HUES6 (cell line): ENCODE measurements around the gene TPSD1.
"Not testable (repeated sequence)": the region's sequence is repeated elsewhere in the genome, so short reads cannot be mapped to it uniquely, and the experiment has no call there.

ENCODE experiments used
- H3K27ac ChIP-seq: 2 replicates; pipeline ENCODE4 v1.7.0; 2013; ENCODE audit warnings: low read depth, mild to moderate bottlenecking, low read length, inconsistent platforms
- H3K27me3 ChIP-seq: 2 replicates; pipeline ENCODE4 v1.6.1; 2013; ENCODE audit warnings: low read length; ENCODE audit not compliant: control insufficient read depth, insufficient read depth
- H3K36me3 ChIP-seq: 2 replicates; pipeline ENCODE4 v1.6.1; 2013; ENCODE audit warnings: low read length; ENCODE audit not compliant: control insufficient read depth, insufficient read depth
- H3K4me1 ChIP-seq: 2 replicates; pipeline ENCODE4 v1.6.1; 2013; ENCODE audit warnings: low read length; ENCODE audit not compliant: control insufficient read depth, insufficient read depth
- H3K4me3 ChIP-seq: 2 replicates; pipeline ENCODE4 v1.5.1; 2013; ENCODE audit warnings: low read depth, low read length
- H3K9ac ChIP-seq: one replicate; pipeline ENCODE4 v1.6.1; 2013; ENCODE audit warnings: mild to moderate bottlenecking, low read length
- H3K9me3 ChIP-seq: 2 replicates; pipeline ENCODE4 v1.6.1; 2013; ENCODE audit warnings: low read depth, low read length; ENCODE audit not compliant: control insufficient read depth, insufficient read depth

TPSD1 gene

DNA sequence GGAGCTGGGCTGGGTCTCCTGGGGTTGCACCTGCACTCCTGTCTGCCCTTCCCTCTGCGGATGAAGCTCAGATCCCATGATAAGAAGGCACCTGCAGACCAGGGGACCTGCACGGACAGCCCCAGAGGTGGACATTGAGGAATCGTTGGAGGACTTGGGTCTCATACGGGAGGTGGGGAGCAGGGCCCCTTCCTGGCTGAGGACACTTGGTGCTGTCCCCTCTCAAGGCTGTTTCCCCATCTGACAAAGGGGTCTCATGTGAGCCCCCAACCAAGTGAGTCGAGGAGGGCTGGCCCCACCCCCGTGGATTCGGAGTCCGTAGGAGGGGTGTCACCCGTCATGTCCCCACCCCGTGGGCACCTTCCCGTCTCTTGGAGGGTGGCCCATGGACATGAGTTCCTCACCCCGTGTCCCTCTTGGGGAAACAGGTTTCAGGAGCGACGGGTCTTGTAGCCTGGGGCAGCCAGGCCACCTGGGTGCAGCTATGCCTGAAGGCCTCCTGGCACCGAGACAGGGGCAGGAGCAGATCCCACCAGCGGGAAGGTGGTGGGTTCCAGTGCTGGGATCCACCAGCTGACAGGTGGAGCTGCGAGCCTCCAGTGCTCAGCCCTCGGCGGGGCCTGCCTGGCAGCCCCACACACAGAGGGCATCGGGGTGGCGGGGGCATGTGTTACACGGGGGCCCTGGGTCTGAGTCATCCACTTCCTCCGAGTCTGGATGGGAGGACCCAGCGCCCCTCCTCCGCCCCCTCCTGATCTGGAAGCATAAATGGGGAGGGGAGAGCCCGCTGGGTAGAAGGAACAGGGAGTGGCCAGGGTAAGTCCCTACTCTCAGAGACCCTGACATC is at the start of gene TPSD1:
Gene TPSD1, plus strand, starts transcription at position 794 of the 847 bp plus-strand sequence. CDS start 212 bp downstream, outside the sequence.
- not testable (repeated sequence) for H3K4me1 ChIP-seq, H3K9ac ChIP-seq, H3K9me3 ChIP-seq, H3K27ac ChIP-seq, H3K4me3 ChIP-seq, H3K36me3 ChIP-seq
- peaks cover 46% of the 10 kb centered on the region for H3K27me3 ChIP-seq

GRCh38 chr16:1206326-1206725 is 49.5 kb upstream of the TPSD1 start:
- no peak overlapping the region for H3K27ac ChIP-seq
- H3K4me1 ChIP-seq = no peaks in the 10 kb centered on the region
- no peak overlapping the region for H3K4me3 ChIP-seq
- no peak overlapping the region for H3K9ac ChIP-seq
- H3K36me3 ChIP-seq = peaks cover 43% of the 10 kb centered on the region
- H3K9me3 ChIP-seq = no peaks in the 10 kb centered on the region
- no peaks in the 10 kb centered on the region for H3K27me3 ChIP-seq

- Histone ChIP-seq H3K27me3 (no peaks in the 10 kb centered on the region), H3K4me1 (no peaks in the 10 kb centered on the region), H3K9me3 (no peaks in the 10 kb centered on the region), H3K9ac (no peak overlapping the region), H3K4me3 (no peak overlapping the region), H3K36me3 (peaks cover 41% of the 10 kb centered on the region), H3K27ac (no peak overlapping the region)
These were observed 49.1 kb upstream of the TPSD1 start for GRCh38 chr16:1206786-1207185.

GRCh38 chr16:1208239-1208830 is 47.5 kb upstream of the TPSD1 start:
- H3K9ac ChIP-seq = no peak overlapping the region

DNA sequence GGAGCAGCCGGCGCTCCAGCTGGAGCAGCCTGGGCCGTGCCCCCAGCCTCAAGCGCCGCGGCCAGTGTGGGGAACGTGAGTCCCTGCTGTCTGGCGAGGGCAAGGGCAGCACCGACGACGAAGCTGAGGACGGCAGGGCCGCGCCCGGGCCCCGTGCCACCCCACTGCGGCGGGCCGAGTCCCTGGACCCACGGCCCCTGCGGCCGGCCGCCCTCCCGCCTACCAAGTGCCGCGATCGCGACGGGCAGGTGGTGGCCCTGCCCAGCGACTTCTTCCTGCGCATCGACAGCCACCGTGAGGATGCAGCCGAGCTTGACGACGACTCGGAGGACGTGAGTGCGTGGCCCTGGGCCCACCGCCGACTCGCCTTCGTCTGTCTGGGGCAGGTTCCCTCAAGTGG is 46.8 kb upstream of the TPSD1 start:
- Histone ChIP-seq H3K27ac (no peak overlapping the region), H3K27me3 (no peaks in the 10 kb centered on the region)

More at GRCh38 chr16:1208239-1208830, 47.5 kb upstream of the TPSD1 start:
- Histone ChIP-seq H3K36me3 (peaks cover 38% of the 10 kb centered on the region), H3K27me3 (no peaks in the 10 kb centered on the region), H3K9me3 (no peaks in the 10 kb centered on the region), H3K4me1 (no peaks in the 10 kb centered on the region), H3K4me3 (no peak overlapping the region), H3K27ac (no peak overlapping the region)

GRCh38 chr16:1210461-1210860 is 45.4 kb upstream of the TPSD1 start:
- H3K36me3 ChIP-seq = peaks cover 37% of the 10 kb centered on the region

More for the DNA sequence above, 46.8 kb upstream of the TPSD1 start:
- no peak overlapping the region for H3K9ac ChIP-seq
- H3K4me3 ChIP-seq = no peak overlapping the region
- H3K9me3 ChIP-seq = no peaks in the 10 kb centered on the region
- H3K36me3 ChIP-seq = peaks cover 38% of the 10 kb centered on the region
- no peaks in the 10 kb centered on the region for H3K4me1 ChIP-seq

GRCh38 chr16:1211451-1212268 is 44.2 kb upstream of the TPSD1 start:
- H3K9ac ChIP-seq = no peak overlapping the region
- peaks cover 45% of the 10 kb centered on the region for H3K36me3 ChIP-seq
- H3K4me3 ChIP-seq = no peak overlapping the region
- no peaks in the 10 kb centered on the region for H3K27me3 ChIP-seq
- H3K4me1 ChIP-seq = no peaks in the 10 kb centered on the region
- no peaks in the 10 kb centered on the region for H3K9me3 ChIP-seq
- no peak overlapping the region for H3K27ac ChIP-seq

More at GRCh38 chr16:1210461-1210860, 45.4 kb upstream of the TPSD1 start:
- no peaks in the 10 kb centered on the region for H3K9me3 ChIP-seq
- H3K27me3 ChIP-seq = no peaks in the 10 kb centered on the region
- no peak overlapping the region for H3K4me3 ChIP-seq
- no peak overlapping the region for H3K27ac ChIP-seq
- H3K4me1 ChIP-seq = no peaks in the 10 kb centered on the region
- no peak overlapping the region for H3K9ac ChIP-seq

DNA sequence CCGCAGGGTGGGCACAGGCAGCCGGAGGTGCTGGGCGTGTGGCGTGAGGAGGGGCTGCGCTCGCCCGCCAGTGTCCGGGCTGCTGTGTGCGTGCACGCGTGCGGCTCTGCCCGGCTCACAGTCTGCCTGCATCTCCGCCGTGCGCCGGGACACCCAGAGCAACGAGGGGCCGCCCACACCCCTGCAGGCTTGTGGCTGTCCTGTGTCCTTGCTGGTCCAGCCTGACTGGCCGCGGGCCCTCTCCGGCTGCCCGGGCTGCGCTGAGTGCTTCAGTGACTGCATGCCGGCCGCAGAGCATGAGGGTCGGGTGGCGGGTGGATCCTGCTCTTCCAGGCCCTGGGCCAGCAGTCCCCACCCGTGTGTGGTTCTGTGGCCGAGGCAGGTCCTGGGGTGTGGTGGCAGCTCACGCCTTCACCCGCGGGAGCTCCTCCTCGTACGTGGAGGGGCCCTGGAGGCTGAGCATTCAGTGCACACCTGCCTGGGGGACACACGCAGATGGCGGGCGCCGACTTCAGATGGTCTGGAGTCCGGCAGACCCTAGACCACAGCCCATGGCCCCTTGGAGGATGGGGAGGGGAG is 43.2 kb upstream of the TPSD1 start:
- Histone ChIP-seq H3K9me3 (no peaks in the 10 kb centered on the region), H3K9ac (no peak overlapping the region), H3K27ac (no peak overlapping the region), H3K36me3 (peaks cover 45% of the 10 kb centered on the region), H3K4me3 (no peak overlapping the region), H3K4me1 (no peaks in the 10 kb centered on the region), H3K27me3 (no peaks in the 10 kb centered on the region)

GRCh38 chr16:1213231-1213630 is 42.6 kb upstream of the TPSD1 start:
- Histone ChIP-seq H3K36me3 (peaks cover 46% of the 10 kb centered on the region), H3K4me1 (no peaks in the 10 kb centered on the region), H3K9ac (no peak overlapping the region)

DNA sequence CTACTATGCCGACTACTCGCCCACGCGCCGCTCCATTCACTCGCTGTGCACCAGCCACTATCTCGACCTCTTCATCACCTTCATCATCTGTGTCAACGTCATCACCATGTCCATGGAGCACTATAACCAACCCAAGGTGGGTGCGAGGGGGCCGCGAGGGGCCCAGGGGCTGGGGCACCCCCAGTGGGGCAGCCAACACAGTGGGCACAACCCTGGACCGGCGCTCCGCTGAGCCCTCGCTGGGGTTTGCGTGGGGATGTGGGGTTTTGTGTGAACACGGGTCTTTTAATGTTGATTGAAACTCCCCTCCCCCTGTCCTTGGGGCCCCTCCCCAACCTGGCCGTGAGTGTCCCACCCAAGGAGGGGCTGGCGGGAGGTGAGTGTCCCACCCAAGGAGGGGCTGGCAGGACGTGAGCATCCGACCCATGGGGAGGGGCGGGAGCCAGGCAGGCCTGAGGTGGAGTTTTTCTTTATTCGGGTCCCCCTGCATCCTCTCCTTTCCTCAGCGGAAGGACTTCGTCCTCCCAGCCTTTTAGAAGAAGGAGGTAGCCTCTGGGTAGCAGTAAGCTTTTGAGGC is 42.0 kb upstream of the TPSD1 start:
- no peak overlapping the region for H3K4me3 ChIP-seq
- H3K9ac ChIP-seq = no peak overlapping the region
- H3K36me3 ChIP-seq = peaks cover 43% of the 10 kb centered on the region
- H3K27me3 ChIP-seq = no peaks in the 10 kb centered on the region
- H3K4me1 ChIP-seq = no peaks in the 10 kb centered on the region
- no peak overlapping the region for H3K27ac ChIP-seq
- no peaks in the 10 kb centered on the region for H3K9me3 ChIP-seq

More at GRCh38 chr16:1213231-1213630, 42.6 kb upstream of the TPSD1 start:
- no peaks in the 10 kb centered on the region for H3K27me3 ChIP-seq
- H3K9me3 ChIP-seq = no peaks in the 10 kb centered on the region
- no peak overlapping the region for H3K4me3 ChIP-seq
- no peak overlapping the region for H3K27ac ChIP-seq
